ENCODE data around the gene AMN. TPM values are rescaled to one million over a fixed set of nuclear protein-coding genes. Genes with fewer than 3 reads are reported as not detected.

AMN gene
- total RNA-seq, 6 donors from 2014 or later: 14.9 to 56.6 (median 31.6) TPM

- DNase-seq: peak in 1 of 2 donors; percentile 59
- Histone ChIP-seq H3K27ac (no peak overlapping the region), H3K4me3 (no peak overlapping the region), H3K27me3 (no peaks in the 10 kb centered on the region), H3K4me1 (no peaks in the 10 kb centered on the region), H3K36me3 (no peaks in the 10 kb centered on the region), H3K9me3 (no peaks in the 10 kb centered on the region)
- WGBS, 2 donors: 82% methylated on average over 16 to 18 of the region's 18 CpGs
- TF ChIP-seq POLR2AphosphoS5 (IDR thresholded peaks at IDR 0.05) (no peak), CTCF (IDR thresholded peaks at IDR 0.05) (no peak), EP300 (IDR thresholded peaks at IDR 0.05) (no peak), POLR2A (IDR thresholded peaks at IDR 0.05) (no peak)
- ATAC-seq (ENCODE audit: low FRiP score in 2 of 2): no peak
These were observed 6.0 kb upstream of the AMN start for GRCh38 chr14:102916347-102917055.

- H3K4me1 ChIP-seq: no peaks in the 10 kb centered on the region
- no peak for TF ChIP-seq EP300 (IDR thresholded peaks at IDR 0.05)
- TF ChIP-seq CTCF (IDR thresholded peaks at IDR 0.05): no peak
- no peak for TF ChIP-seq POLR2A (IDR thresholded peaks at IDR 0.05)
- no peak for TF ChIP-seq POLR2AphosphoS5 (IDR thresholded peaks at IDR 0.05)
- no peak overlapping the region for H3K27ac ChIP-seq
- H3K27me3 ChIP-seq: no peaks in the 10 kb centered on the region
- ATAC-seq (ENCODE audit: low FRiP score in 2 of 2): no peak
- H3K9me3 ChIP-seq: no peaks in the 10 kb centered on the region
- no peak overlapping the region for H3K4me3 ChIP-seq
- H3K36me3 ChIP-seq: no peaks in the 10 kb centered on the region
- WGBS, 2 donors: 97% methylated on average over 5 of the region's 6 CpGs; no CpG with 5 or more reads in 1 of the 2 donors
- DNase-seq: peak in 1 of 2 donors; percentile 42
These were observed 5.4 kb upstream of the AMN start for GRCh38 chr14:102917056-102917385.

GRCh38 chr14:102917469-102918211, 4.8 kb upstream of the AMN start:
- Histone ChIP-seq H3K27me3 (peaks cover 0 to 5% (median 0%) of the 10 kb centered on the region in 4 donors), H3K4me3 (no peak overlapping the region), H3K9me3 (no peaks in the 10 kb centered on the region), H3K4me1 (peaks cover 0 to 3% (median 2%) of the 10 kb centered on the region in 4 donors), H3K27ac (no peak overlapping the region), H3K36me3 (no peaks in the 10 kb centered on the region)
- ATAC-seq (ENCODE audit: low FRiP score in 2 of 2) (peak in 1 of 2 donors; percentile 50), DNase-seq (peak; percentile 58 to 61)
- TF ChIP-seq POLR2A (IDR thresholded peaks at IDR 0.05) (no peak), CTCF (IDR thresholded peaks at IDR 0.05) (peak; percentile 27 to 65 (median 54)), POLR2AphosphoS5 (IDR thresholded peaks at IDR 0.05) (no peak), EP300 (IDR thresholded peaks at IDR 0.05) (no peak)
- 20 to 24% methylated on average over 1 to 6 of the region's 12 CpGs for WGBS, 2 donors

GRCh38 chr14:102918438-102918837, 4.0 kb upstream of the AMN start:
- no peak for DNase-seq
- H3K9me3 ChIP-seq: no peaks in the 10 kb centered on the region
- no peaks in the 10 kb centered on the region for H3K36me3 ChIP-seq
- H3K27ac ChIP-seq: no peak overlapping the region
- TF ChIP-seq CTCF (IDR thresholded peaks at IDR 0.05): no peak
- TF ChIP-seq POLR2AphosphoS5 (IDR thresholded peaks at IDR 0.05): no peak
- no peak for TF ChIP-seq POLR2A (IDR thresholded peaks at IDR 0.05)
- TF ChIP-seq EP300 (IDR thresholded peaks at IDR 0.05): no peak
- H3K4me3 ChIP-seq: no peak overlapping the region
- no peak for ATAC-seq (ENCODE audit: low FRiP score in 2 of 2)
- H3K27me3 ChIP-seq: peaks cover 0 to 12% (median 4%) of the 10 kb centered on the region in 4 donors
- H3K4me1 ChIP-seq: peaks cover 7 to 11% (median 10%) of the 10 kb centered on the region in 4 donors
- WGBS, 2 donors: 53 to 55% methylated on average over 2 of the region's 2 CpGs
